ENCODE results near the gene APEX1. TPM values are rescaled to one million over a fixed set of nuclear protein-coding genes. Genes with fewer than 3 reads are reported as not detected.

APEX1 gene
- total and polyA plus RNA-seq, 2 of the 8 experiments (the other 6 are each of a cell fraction or from before 2014, with no cell fraction given) = 384 to 700 TPM

- Histone ChIP-seq H3K36me3 (ENCODE audit: control insufficient read depth in 2 of 4, insufficient read depth in 4 of 4, low read length in 3 of 4) (no peaks in the 10 kb centered on the region), H2BK120ac (replicated peaks; ENCODE audit: low read depth, low read length) (no peak overlapping the region), H4K8ac (ENCODE audit: extremely low read depth, insufficient read depth, low read length) (no peak overlapping the region), H3K27ac (ENCODE audit: low read depth, low read length) (no peak overlapping the region), H2BK5ac (ENCODE audit: low read depth, low read length) (no peak overlapping the region), H3K23ac (ENCODE audit: insufficient read length) (no peak overlapping the region), H3K4me2 (ENCODE audit: insufficient read depth in 1 of 2, low read depth in 2 of 2, low read length in 2 of 2) (no peak overlapping the region), H4K91ac (replicated peaks; ENCODE audit: insufficient read length, low read length) (no peak overlapping the region), H3K9me3 (ENCODE audit: insufficient read depth in 2 of 2, low read depth in 1 of 2, low read length in 1 of 2) (no peaks in the 10 kb centered on the region), H3K56ac (replicated peaks; ENCODE audit: insufficient read length, low read depth, low read length) (no peak overlapping the region), H3K9ac (replicated peaks in 1 of 4; ENCODE audit: extremely low read depth in 1 of 4, low read depth in 3 of 4, low read length in 3 of 4) (no peak overlapping the region), H4K5ac (ENCODE audit: insufficient read length, low read depth, low read length) (no peak overlapping the region), H3K4me3 (ENCODE audit: extremely low read depth in 1 of 4, insufficient read depth in 2 of 4, low read depth in 3 of 4, low read length in 4 of 4) (no peak overlapping the region), H2BK15ac (ENCODE audit: low read length) (no peak overlapping the region), H2BK12ac (ENCODE audit: low read depth, low read length) (peak overlapping the region; percentile 62; the same call in 1 of the 2 replicates), H3K79me1 (ENCODE audit: low read depth, low read length) (no peaks in the 10 kb centered on the region), H4K20me1 (replicated peaks in 1 of 2; ENCODE audit: control insufficient read depth in 1 of 2, insufficient read depth in 2 of 2, low read length in 2 of 2) (no peaks in the 10 kb centered on the region), H3K14ac (ENCODE audit: insufficient read length) (no peak overlapping the region), H3K4ac (replicated peaks; ENCODE audit: insufficient read length, low read depth, low read length) (no peak overlapping the region), H3K23me2 (ENCODE audit: low read depth, low read length) (peaks cover 2% of the 10 kb centered on the region; the same call in 1 of the 2 replicates), H2AFZ (ENCODE audit: low read length) (peak overlapping the region; percentile 6; the same call in 1 of the 2 replicates), H3K27me3 (replicated peaks in 1 of 4; ENCODE audit: control insufficient read depth in 3 of 4, extremely low read depth in 1 of 4, insufficient read depth in 3 of 4, low read length in 3 of 4) (no peaks in the 10 kb centered on the region), H3K18ac (ENCODE audit: extremely low read depth, low read length) (no peak overlapping the region), H3K4me1 (replicated peaks in 1 of 4; ENCODE audit: control insufficient read depth in 3 of 4, insufficient read depth in 4 of 4, low read length in 3 of 4) (peaks cover 0 to 8% (median 3%) of the 10 kb centered on the region in 4 experiments; a peak in 2 of 7 replicates), H2AK5ac (ENCODE audit: low read depth, low read length) (no peak overlapping the region), H3K79me2 (ENCODE audit: control insufficient read depth in 1 of 2, insufficient read depth in 2 of 2, low read length in 2 of 2) (no peaks in the 10 kb centered on the region), H2BK20ac (ENCODE audit: low read length) (peak overlapping the region; percentile 72; the same call in 1 of the 2 replicates)
- DNase-seq (ENCODE audit: low read depth in 1 of 2, low spot score in 2 of 2) (no peak), FAIRE-seq (peak; percentile 50)
- CTCF ChIA-PET (ENCODE audit: partially characterized antibody) = interaction anchor here (0.6 to 7.5 kb wide), 16 partner anchors 10 to 126 kb away, joined by 3 to 114 read pairs (median 5); partner anchors contain the start of gene RNASE12
- 92% methylated on average over 8 of the region's 8 CpGs; no CpG with 5 or more reads in 1 of the 2 experiments for WGBS, 2 experiments (ENCODE audit: extremely low coverage in 1 of 2, insufficient coverage in 1 of 2, insufficient read length in 1 of 2, insufficient replicate concordance in 2 of 2, low coverage in 1 of 2, low lambda C conversion rate in 2 of 2, missing lambda C conversion rate in 1 of 2)
- POLR2A ChIA-PET (ENCODE audit: partially characterized antibody) = interaction anchor here (0.9 to 3.7 kb wide), 7 partner anchors 14 to 143 kb away, joined by 3 to 31 read pairs (median 7); partner anchors contain the start of genes APEX1, OSGEP, PARP2 and PNP
- TF ChIP-seq CBX5 (IDR thresholded peaks at IDR 0.05; ENCODE audit: low read depth, low read length) (no peak), SP2 (IDR thresholded peaks at IDR 0.05; ENCODE audit: low read length) (no peak), SIN3A (conservative IDR thresholded peaks at IDR 0.05 in 1 of 2, IDR thresholded peaks at IDR 0.05 in 1 of 2; ENCODE audit: low read depth in 1 of 2, low read length in 2 of 2) (no peak), HDAC6 (IDR thresholded peaks at IDR 0.05; ENCODE audit: low read depth, low read length) (no peak), SUZ12 (IDR thresholded peaks at IDR 0.05; ENCODE audit: low read length) (no peak), SRF (IDR thresholded peaks at IDR 0.05; ENCODE audit: low read depth, low read length) (no peak), CTCF (IDR thresholded peaks at IDR 0.05; ENCODE audit: control extremely low read depth in 1 of 3, insufficient read depth in 1 of 3, low read depth in 1 of 3, low read length in 3 of 3) (no peak), RNF2 (IDR thresholded peaks at IDR 0.05; ENCODE audit: borderline replicate concordance, low read depth, low read length, missing control alignments, poor library complexity, severe bottlenecking) (no peak), FOSL1 (IDR thresholded peaks at IDR 0.05; ENCODE audit: insufficient read depth, low read depth, low read length) (no peak)
Observed at GRCh38 chr14:20486684-20487395, 31.8 kb downstream of the APEX1 start.
